GM18508 (cell line): ENCODE data around the gene CCNL2.

Experiments used
- ATAC-seq: cut with Tn5 transposase; IDR thresholded peaks from one replicate; pipeline ENCODE4 v1.9.1; 2021; ENCODE audit warnings: moderate number of reproducible peaks; ENCODE audit not compliant: insufficient read depth, unreplicated experiment

The CCNL2 gene

DNA sequence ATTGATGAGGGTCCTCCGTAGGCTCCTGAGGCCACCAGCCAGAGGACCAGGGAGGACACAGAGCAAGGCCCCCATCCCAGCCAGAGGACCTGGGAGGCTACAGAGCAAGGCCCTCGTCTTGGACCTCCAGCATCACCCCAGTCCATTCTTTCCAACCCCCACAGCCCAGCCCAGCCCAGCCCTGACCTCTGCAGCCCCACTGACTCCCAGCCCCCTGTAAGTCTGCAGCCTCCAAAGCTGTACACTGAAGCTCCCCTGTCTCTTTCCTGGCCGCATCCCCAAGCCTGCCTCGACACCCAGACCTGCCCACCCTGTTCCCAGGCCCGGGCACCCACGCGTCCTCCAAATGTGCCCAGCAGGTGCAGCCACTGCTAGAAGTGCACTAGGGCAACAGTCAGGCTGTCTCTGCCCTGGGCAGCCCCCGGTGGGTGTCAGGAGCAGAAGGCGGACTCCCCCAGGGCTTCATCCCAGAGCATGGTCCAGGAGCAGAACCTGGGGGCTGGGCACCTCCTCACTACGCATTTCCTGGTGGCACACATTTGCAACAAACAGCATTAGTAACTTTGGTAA, 52.0 kb downstream of the CCNL2 start:
- ATAC-seq: no peak

GRCh38 chr1:1346501-1346890, 52.6 kb downstream of the CCNL2 start:
- no peak for ATAC-seq

- no peak for ATAC-seq
These were observed 53.2 kb downstream of the CCNL2 start for GRCh38 chr1:1345860-1346500.

- no peak for ATAC-seq
These were observed 53.8 kb downstream of the CCNL2 start for GRCh38 chr1:1345384-1345783.

GRCh38 chr1:1344655-1345361, 54.3 kb downstream of the CCNL2 start:
- ATAC-seq: no peak

GRCh38 chr1:1343811-1344421, 55.2 kb downstream of the CCNL2 start:
- ATAC-seq: no peak

DNA sequence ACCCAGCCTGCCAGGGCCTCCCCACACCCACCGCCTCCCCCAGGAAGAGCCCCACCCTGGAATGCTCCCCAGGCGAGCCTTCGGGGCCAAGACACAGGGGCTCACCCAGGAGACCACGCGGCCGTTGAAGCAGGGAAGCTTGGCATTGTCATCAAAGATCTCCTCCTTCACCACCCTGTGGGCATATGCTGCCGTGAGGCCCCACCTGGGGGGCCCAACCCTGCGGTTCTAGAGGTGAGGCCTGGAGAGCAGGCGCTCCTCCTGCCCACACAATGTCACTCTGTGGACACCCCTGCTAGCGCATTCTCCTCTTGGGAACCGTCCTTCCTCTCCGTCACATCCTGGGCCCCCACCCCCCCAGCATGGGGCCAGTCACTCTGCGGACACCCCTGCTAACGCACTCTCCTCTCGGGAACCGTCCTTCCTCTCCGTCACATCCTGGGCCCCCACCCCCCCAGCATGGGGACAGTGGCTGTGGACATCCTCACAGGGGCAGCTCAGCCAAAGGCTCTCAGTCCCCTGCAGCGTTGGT, 56.5 kb downstream of the CCNL2 start:
- ATAC-seq: no peak

DNA sequence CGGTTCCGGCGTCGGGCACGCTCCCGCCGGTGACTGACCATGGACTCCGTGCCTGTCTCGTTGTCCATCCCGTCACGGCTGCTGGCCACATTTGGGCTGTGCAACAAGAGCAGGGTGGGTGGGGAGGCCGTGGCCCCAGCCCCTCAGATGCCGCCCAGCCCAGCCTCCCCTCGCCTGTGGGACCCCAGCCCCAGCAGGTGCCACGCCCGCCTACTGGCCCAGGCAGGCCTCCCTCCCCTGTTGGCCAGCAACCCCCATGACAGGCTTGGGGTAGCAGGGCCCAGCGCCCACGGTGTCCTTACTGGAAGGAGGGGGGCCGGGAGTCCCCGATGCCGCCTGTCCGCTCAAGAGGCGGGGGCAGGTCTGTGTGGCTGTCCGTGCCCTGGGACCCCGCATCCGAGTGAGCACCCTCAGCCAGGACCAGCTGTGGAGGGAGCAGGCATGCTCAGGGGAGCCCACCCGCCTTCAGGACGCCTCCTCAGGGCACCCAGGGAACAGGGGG, 57.0 kb downstream of the CCNL2 start:
- ATAC-seq: no peak

GRCh38 chr1:1341549-1342021, 57.5 kb downstream of the CCNL2 start:
- ATAC-seq: no peak

DNA sequence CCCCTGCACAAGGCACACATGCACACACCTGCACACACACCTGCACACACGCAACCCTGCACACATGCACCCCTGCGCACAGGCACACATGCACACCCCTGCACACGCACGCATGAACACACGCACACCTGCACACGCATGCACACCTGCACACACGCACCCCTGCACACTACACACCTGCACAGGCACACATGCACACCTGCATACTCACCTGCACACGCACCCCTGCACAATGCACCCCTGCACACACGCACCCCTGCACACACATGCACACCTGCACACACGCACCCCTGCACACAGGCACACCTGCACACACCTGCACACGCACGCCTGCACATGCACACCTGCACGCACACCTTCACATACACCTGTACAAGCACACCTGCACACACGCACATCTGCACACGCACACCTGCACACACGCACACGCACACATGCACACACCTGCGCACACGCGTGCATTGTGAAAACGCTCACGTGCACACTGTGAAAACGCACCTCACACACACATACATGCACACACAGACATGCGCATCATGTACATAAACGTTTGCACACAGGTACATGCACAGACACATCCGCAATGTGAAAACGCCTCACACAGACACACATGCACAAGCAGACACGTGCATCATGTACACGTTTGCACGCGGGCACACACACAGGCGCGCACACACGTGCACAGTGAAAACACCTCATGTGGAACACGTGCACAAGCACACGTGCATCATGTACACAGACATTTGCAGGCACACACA, 58.2 kb downstream of the CCNL2 start:
- no peak for ATAC-seq

DNA sequence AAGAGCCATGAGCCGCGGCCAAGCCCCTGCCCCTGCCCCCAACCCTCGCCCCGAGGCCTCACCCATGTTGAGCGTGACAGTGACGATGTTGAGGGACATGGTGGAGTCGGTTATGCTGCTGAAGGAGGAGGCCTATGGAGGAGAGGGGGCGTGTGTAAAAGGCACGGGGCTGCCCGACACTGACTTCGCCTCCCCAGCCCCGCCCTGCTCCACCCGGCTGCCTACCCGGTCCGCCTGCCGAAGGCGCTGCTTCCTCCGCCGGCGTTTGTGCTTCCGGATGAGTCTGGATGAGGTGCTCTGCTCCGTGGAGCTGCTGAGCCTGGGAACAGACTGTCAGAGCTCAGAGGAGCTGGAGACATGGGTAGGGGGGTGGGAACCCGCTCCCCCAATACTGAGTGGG, 59.0 kb downstream of the CCNL2 start:
- no peak for ATAC-seq

DNA sequence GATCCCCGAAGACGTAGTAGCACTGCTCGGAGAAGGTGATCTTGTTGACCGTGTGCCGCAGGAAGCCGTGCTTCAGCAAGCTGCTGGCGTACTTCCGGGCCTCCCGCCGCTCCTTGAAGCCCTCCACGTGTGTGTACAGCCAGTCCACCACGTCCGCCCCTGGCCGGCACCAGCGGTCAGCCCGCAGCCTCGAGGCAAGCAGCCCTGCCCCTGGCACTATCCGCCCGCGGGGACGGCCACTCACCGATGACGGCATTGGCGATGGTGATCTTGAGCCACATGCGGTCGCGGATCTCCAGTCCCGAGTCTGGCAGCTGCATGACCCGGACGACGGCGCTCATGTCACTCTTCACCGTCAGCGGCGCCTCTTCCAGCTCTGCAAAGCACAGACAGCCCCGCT, 60.9 kb downstream of the CCNL2 start:
- ATAC-seq: no peak

- ATAC-seq: no peak
These were observed 61.4 kb downstream of the CCNL2 start for GRCh38 chr1:1337793-1338147.

- no peak for ATAC-seq
These were observed 62.0 kb downstream of the CCNL2 start for GRCh38 chr1:1336931-1337792.

DNA sequence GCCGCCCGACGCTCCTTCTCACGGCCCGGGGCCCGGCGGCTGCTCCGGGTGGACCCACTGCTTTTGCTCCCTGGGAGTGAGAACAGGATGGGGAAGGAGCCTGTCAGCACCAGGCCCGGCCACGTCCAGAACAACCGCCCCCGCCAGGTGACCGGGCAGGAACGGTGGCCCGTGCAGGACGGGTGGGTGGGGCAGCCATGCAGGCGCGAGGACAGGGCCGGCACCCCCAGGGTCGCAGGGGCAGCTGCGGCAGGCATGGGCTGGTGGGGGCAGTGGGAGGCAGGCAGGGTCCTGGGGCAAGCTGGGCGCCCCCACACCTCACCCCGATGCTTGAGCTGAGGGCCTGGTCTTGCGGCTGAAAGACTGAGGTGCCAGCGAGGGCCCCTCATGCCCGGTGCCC, 62.7 kb downstream of the CCNL2 start:
- no peak for ATAC-seq

DNA sequence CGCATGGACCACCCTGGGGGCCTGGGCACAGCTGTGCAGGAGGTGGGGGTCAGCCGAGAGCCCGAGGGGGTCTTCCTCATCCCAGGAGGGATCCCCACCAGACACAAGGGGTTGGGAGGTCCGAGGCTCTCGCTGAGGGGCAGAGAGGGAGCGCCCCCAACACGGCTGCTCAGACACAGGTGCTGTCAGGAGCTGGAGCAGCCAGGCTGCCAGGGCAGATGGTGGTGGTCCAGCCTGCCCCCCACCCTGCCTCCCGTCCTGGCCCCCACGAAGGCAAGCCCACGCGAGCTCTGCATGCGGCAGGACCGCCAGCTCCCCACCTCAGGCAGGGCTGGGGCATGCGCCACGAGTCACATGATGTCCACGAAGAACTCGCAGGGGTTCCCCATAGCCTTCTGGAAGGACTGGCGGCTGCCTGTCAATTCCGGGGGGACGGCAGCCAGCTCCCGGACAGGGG, 63.3 kb downstream of the CCNL2 start:
- no peak for ATAC-seq
